ENCODE data around the gene POLR1D.

GRCh38 chr13:27665761-27666160 lies 44.1 kb downstream of the POLR1D start:
- no peak for TF ChIP-seq SP1 (IDR thresholded peaks at IDR 0.05)
- TF ChIP-seq, protein P1, sequence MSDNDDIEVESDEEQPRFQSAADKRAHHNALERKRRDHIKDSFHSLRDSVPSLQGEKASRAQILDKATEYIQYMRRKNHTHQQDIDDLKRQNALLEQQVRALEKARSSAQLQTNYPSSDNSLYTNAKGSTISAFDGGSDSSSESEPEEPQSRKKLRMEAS (IDR thresholded peaks at IDR 0.05) = no peak
